ENCODE measurements around the gene AK1. TPM values are rescaled to one million over a fixed set of nuclear protein-coding genes. Genes with fewer than 3 reads are reported as not detected.

Gene AK1
- 43.4 to 83.0 TPM (median 68.3 TPM) in 5 replicates for total RNA-seq (2022; extraction: Qiagen RNA extraction; ENCODE audit: low read depth)

GRCh38 chr9:127877566-127877998, at the start of gene AK1:
AK1 (minus strand) TSS chr9:127877675; CDS start chr9:127874617, 3,058 bp downstream.

GRCh38 chr9:127916720-127917581, 39.5 kb upstream of the AK1 start, which contains the start of gene ST6GALNAC4:
ST6GALNAC4 (minus strand) TSS chr9:127917041; CDS start chr9:127916419, 622 bp downstream.

GRCh38 chr9:127899128-127899943, 21.9 kb upstream of the AK1 start, which contains the start of gene ST6GALNAC6:
ST6GALNAC6 (minus strand) TSS chr9:127899603; CDS start chr9:127897981, 1,622 bp downstream.

GRCh38 chr9:127854184-127854806, 23.2 kb downstream of the AK1 start, which contains the start of gene ENG:
ENG (minus strand) TSS chr9:127854658; CDS start chr9:127854355, 303 bp downstream.

Other genes starting within 250 kb of the AK1 start
- gene CFAP157, start 170.7 kb downstream of the AK1 start, total RNA-seq (2022; extraction: Qiagen RNA extraction; ENCODE audit: low read depth) = 0.07 to 0.11 TPM (median 0.07 TPM) in 3 of 5 replicates, not detected in the others
- gene PTRH1, start 162.0 kb downstream of the AK1 start, total RNA-seq (2022; extraction: Qiagen RNA extraction; ENCODE audit: low read depth) = 11.1 to 17.9 TPM (median 15.6 TPM) in 5 replicates
- gene TTC16, start 161.6 kb downstream of the AK1 start, total RNA-seq (2022; extraction: Qiagen RNA extraction; ENCODE audit: low read depth) = 0.02 TPM in 1 of 5 replicates, not detected in the others
- 8.4 to 16.5 TPM (median 12.9 TPM) in 5 replicates for gene TOR2A, start 142.4 kb downstream of the AK1 start, total RNA-seq (2022; extraction: Qiagen RNA extraction; ENCODE audit: low read depth)
- gene SH2D3C, start 99.0 kb downstream of the AK1 start, total RNA-seq (2022; extraction: Qiagen RNA extraction; ENCODE audit: low read depth) = 0.03 to 0.16 TPM (median 0.13 TPM) in 4 of 5 replicates, not detected in the other
- gene CDK9, start 91.6 kb downstream of the AK1 start, total RNA-seq (2022; extraction: Qiagen RNA extraction; ENCODE audit: low read depth) = 42.8 to 48.4 TPM (median 47.4 TPM) in 5 replicates
- 45.8 to 52.2 TPM (median 47.7 TPM) in 5 replicates for gene FPGS, start 74.8 kb downstream of the AK1 start, total RNA-seq (2022; extraction: Qiagen RNA extraction; ENCODE audit: low read depth)
- gene ENG, start 23.0 kb downstream of the AK1 start, total RNA-seq (2022; extraction: Qiagen RNA extraction; ENCODE audit: low read depth) = 0.09 to 0.31 TPM (median 0.17 TPM) in 5 replicates
- 20.1 to 26.9 TPM (median 24.5 TPM) in 5 replicates for gene ST6GALNAC6, start 21.9 kb upstream of the AK1 start, total RNA-seq (2022; extraction: Qiagen RNA extraction; ENCODE audit: low read depth)
- gene ST6GALNAC4, start 39.4 kb upstream of the AK1 start, total RNA-seq (2022; extraction: Qiagen RNA extraction; ENCODE audit: low read depth) = 14.4 to 25.1 TPM (median 22.1 TPM) in 5 replicates
- gene PIP5KL1, start 53.1 kb upstream of the AK1 start, total RNA-seq (2022; extraction: Qiagen RNA extraction; ENCODE audit: low read depth) = 1.5 to 2.6 TPM (median 1.8 TPM) in 5 replicates
- 34.3 to 50.2 TPM (median 46.5 TPM) in 5 replicates for gene DPM2, start 60.2 kb upstream of the AK1 start, total RNA-seq (2022; extraction: Qiagen RNA extraction; ENCODE audit: low read depth)
- 65.8 to 85.4 TPM (median 74.9 TPM) in 5 replicates for gene EEIG1, start 103.3 kb upstream of the AK1 start, total RNA-seq (2022; extraction: Qiagen RNA extraction; ENCODE audit: low read depth)
- 5.4 to 8.4 TPM (median 8.2 TPM) in 5 replicates for gene NAIF1, start 189.6 kb upstream of the AK1 start, total RNA-seq (2022; extraction: Qiagen RNA extraction; ENCODE audit: low read depth)
- gene SLC25A25, start 190.6 kb upstream of the AK1 start, total RNA-seq (2022; extraction: Qiagen RNA extraction; ENCODE audit: low read depth) = 8.1 to 9.8 TPM (median 8.2 TPM) in 5 replicates